ENCODE results near the gene PTPRD.

The PTPRD gene

DNA sequence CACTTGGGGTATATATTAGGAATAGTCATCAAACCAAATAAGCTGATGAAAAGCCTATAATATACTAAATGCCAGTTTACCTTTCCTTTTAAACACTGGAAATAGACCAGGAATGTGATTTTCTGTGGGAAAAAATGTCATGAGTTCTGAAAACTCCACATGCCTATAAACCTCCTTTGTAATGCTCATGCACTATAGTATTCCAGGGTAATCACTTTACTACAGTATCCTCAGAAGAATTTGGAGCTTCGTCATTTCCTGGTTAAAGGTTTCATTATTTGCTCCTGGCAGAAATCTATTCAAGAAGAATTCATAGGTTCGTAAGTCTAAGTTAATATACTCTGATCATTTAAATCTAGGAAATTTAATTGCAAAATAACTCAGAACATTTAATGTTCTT lies 1736.5 kb downstream of the PTPRD start:
- no peak for DNase-seq

DNA sequence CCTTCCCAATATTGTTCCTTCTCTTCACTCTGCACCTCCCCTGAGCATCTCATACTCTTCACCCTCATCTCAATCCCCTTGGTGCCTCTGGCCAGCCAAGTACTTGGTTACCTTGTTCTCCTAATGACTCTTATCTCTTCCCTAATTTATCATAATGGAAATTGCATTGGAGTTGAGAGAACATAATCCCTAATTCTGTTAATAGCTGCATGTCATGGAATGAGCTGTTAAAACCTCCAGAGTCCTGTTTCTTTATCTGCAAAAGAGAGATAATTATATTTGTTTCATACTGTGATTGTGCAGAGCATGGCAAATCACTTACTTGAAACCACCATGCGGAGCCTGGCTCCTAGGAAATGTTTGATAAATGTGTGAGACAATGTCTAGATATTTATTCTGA lies 1738.3 kb downstream of the PTPRD start:
- DNase-seq, result no peak

DNA sequence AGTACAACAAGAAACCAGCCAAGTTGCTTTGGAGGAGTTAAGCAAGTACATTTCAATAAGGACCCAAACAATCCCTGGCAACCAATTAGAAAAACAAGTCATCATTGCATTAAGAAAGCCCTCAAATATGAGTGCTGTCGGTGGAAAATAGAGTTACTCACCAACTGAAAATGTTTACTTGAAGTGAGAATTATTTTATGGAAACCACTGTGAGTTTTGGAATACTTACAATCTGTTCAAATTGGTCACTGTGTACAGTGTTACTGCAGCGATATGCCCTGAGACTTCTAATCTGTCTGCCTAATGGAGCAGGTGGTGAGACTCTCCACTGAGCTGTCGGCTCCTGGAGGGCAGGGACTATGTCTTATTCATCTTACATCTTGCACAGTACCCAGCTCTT lies 1740.0 kb downstream of the PTPRD start:
- DNase-seq, result no peak

DNA sequence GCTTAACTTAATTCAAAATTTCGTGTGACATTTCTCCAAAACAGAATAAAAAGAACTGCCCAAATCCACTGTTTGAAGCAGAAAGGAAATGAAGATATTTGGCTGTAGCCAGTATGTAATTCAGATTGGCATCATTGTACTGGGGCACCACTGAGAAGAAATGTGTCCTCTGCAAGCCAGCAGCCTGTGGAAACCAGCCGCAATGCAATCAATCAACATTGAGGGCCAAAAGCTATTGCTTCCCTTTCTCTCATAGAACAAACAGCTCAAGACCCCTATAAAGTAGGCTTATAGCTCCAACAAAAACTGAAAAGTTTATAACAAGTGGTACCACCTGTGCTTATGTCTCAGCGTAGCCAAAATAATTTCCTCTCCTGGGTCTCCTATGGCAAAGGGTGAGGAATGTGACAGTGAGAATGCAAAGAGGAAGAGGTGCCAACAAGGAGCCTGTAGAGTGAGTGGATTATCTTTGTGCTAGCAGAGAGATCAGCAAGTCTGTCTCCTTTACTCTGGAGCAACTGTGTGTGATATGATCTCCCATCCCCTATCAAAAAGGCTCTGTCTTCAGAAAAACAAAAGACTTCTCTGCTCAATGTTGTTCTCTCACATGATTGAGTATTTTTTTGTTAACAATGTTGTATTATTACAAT lies 1740.9 kb downstream of the PTPRD start:
- no peak for DNase-seq

DNA sequence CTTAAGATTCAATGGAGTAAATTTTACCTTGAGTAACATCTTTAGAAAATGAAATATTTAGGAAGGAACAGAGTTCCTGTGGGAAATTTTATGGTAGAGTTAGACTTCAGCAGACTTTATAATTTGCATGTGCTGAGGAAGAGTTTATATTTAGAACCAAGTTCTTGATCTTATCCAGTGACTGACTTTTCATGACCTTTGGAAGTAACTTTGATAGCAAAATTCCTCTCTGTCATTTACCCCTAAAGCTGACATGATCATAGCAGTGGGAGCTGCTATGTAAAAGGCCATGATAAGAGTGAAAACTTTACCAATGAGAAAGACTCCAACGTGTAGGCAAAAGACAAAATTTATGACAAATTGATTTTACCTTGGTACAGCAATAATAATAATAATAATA lies 1741.4 kb downstream of the PTPRD start:
- no peak for DNase-seq

DNA sequence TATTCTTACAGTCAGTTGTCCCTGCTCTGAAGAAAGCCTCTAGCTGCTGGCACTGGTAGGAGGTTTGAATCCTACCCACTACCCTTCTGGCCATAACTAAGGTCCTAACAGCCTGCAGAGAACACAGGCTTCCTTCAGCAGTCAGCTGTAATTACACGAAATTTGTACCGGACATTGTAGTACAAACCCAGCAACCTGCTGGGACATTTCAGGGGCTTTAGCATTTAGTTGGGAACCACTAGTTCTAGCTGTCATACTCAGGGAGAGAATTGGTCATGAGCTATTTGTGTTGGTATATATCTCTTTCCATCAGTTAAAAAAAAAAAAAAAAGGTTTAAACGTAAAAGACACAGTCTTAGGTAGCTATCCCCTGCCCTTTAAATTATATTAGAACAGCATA lies 1743.0 kb downstream of the PTPRD start:
- DNase-seq, result no peak

DNA sequence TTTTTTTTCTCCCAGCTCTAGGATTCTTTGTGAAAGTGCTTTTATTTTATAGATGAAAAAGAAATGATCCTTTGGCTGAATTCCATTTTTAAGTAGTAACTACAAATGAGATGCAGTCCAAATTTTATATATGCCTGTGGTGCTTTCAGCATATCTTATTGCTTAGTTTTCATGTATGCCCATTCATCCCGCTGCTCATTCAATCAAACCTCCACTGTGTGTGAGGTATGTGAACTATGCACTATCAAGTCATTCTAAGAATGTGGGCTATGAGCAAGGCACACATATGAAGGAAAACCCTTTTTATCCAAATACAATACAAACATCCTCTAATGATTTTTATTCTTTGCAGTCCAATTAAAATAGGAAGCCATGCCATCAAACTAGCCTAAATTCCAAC lies 1744.2 kb downstream of the PTPRD start:
- no peak for DNase-seq

DNA sequence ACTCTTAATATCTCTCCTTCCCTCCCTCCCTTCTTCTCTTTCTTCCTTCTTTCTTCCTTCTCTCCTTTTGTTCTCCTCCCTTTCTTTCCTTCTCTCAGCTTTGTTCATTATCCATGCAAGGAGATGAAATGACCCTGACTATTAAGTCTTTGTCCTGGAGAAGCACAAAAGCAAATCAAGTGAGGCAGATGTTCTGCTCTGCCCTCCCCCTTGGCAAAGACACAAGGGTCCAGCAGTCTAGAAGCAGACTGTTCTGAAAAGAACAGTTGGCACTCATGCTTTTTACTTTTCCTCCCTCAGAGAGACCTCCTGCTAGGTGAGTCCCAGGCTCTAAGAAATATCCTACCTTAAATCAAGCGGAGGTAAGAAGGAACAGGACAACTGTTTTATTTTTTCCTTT lies 1745.7 kb downstream of the PTPRD start:
- no peak for DNase-seq

DNA sequence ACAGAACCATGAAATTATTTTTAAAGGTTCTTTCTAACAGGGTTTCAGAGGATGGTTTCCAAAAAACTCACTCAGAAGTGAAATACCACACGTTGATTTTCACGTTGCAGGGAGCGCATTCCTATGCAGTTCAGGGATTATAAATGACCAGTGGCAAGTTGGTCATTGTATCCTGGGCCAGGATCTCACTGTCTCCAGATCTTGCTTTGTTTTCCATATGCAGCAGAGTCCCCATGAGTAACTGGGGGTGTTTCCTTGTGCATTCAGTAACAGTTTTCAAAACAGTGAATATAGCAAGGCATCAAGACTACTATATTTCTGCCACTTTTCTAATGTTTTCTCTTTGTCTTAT lies 1748.3 kb downstream of the PTPRD start:
- DNase-seq, result no peak

DNA sequence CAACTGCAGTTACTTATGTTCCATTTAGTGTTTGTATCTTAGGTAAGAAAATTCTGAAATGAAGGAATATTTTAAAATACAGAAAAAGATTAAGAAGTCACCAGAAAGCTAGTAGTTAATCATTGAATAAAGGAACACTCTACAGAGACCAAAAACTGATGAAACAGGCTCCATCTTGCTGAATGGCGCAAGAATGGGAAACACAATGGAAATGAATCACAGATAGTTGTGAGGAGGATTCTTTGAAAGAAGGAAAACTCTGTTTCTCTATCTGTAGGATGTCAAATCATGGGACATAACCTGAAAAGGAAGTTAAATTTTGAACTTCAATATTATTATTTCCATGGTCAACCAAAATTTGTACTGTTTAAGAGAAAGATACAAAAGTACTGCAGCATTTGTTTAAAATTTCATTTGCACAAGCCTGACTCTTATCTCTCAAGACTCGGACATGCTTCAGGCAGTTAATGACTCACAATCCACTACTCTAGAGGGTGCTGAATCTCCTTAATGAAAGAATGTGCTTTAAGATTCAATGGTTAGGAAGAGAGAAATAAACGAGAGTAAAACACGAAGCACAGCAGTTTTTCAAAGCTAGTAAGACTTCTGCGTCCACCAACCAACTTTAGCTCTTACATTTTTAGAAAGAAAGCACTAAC lies 1748.8 kb downstream of the PTPRD start:
- no peak for DNase-seq

DNA sequence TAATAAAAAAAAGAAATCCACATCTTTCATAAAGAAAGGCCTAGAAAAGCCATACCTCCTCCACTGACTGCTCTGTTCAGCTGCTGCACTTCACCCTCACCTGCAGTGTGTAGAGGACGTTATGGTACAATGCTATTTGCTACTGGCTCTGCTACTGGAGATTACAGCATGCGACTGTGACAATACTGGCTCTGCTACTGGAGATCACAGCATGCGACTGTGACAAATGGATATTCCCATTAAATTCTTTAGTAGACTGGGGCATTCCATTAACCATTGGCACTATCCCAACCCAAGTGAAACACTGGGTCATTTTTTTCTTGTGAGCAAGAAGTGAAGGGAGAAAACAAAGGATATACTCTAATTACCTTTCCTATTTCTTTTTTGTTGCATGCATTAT lies 1749.7 kb downstream of the PTPRD start:
- DNase-seq, result no peak

DNA sequence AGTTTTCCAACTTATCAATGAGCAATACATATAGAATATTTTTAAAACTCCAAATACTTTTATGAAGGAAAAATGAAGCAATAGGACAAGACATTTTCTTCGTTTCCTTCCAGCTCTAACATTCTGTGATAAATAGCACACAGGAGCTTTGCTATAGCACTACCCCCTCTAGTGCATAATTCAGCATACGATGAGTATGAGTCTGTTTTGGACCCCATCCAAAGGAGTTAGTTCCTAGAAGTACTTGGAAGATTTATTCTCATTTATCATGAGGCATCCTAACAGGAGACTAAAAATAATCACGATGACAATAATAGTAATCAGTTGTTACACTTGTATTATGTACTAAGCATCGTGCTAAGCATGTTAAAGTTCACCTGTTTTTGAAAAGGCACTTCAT lies 1751.9 kb downstream of the PTPRD start:
- no peak for DNase-seq

DNA sequence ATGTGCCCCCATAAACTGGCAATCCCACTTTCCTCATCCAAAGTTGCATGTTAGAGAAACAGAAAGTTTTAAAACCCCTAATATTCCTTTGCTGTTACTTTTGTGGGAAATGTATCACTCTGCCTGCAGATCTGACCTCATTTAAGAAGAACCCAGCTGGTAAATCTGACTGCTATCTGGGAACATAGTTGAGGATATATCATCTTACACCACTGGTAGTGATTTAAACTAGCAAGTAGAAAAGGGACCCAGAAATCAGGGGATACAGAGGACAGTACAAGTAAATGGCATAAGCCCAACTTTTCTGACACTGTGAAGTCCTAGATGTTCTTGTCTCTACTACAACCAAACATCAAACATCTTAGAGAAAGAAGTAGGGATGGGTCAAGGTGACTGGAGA lies 1752.7 kb downstream of the PTPRD start:
- DNase-seq, result no peak

DNA sequence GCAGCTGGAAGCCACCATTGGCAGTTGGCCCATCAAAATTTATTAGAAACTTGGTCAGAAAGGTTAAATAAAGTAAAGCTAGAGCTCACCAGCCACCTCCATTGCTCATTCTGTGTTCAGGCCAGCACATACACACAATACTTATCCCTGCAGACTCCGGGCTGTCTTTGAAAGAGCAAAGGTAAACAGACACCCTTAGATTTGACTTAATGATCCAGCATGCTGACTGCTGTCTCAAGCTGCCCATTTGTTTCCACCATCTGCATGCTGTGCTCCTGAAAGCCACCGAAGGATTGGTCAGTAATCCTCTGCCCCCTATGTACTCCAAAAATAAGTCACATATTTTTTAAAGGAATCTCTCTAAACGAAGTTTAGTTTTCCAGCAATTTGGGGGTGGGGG lies 1753.4 kb downstream of the PTPRD start:
- DNase-seq, result no peak

DNA sequence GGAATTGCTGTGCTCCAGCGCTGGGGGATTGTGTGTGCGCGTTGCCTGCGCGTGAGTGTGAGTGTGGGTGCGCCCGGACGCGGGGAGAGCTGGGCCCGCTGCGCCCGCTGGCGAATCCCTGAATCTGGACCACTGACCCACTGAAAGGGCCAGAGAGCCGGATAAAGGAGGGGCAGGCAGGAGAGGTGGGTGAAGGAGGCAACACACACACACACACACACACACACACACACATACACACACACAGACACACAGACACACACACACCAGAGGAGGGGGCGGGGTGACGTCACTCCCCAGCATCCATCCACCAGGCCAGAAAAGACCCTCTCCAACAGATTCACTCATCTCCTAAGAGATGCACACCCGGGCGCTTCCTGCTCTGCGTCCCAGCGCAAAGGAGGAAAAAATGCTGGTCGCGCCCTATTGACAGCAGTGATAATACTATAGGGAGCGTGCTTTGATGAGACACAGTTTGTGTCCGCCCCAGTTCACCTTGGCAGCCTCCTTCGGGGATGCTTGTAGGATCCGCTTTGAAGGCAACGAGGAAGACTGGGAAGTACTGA lies 1754.1 kb downstream of the PTPRD start:
- no peak for DNase-seq

DNA sequence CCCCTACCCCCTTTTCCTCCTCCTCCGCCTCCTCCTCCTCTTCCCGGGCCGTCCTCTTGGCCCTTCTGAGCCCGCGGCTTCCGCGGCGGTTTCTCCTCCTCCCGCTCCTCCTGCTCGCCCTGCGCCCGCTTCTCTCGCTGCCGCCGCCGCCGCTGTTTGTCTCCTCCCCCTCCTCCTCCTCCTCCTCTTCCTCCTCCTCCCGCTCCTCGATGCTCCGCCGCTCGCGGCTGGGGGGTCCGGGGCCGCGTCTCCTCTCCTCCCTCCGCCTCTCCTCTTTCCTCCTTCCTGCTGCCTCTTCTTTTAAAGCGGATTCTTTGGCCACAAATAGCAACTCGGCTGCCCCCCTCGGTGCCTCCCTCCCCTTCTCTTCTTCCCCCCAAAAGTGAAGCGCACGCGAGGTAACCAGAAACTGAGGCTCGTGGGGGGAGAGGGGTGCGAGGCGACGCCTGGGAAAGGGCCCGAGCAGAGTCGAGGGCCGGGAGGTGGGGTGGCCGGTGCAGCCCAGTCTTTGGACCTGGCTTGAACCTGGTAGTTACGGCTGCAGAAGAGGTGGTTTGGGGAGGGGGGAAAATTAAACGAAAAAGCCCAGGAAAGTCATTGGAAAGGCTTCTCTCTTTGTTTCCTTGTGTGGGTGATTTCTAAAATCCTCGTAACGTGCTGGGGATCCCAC lies 1754.7 kb downstream of the PTPRD start:
- no peak for DNase-seq

DNA sequence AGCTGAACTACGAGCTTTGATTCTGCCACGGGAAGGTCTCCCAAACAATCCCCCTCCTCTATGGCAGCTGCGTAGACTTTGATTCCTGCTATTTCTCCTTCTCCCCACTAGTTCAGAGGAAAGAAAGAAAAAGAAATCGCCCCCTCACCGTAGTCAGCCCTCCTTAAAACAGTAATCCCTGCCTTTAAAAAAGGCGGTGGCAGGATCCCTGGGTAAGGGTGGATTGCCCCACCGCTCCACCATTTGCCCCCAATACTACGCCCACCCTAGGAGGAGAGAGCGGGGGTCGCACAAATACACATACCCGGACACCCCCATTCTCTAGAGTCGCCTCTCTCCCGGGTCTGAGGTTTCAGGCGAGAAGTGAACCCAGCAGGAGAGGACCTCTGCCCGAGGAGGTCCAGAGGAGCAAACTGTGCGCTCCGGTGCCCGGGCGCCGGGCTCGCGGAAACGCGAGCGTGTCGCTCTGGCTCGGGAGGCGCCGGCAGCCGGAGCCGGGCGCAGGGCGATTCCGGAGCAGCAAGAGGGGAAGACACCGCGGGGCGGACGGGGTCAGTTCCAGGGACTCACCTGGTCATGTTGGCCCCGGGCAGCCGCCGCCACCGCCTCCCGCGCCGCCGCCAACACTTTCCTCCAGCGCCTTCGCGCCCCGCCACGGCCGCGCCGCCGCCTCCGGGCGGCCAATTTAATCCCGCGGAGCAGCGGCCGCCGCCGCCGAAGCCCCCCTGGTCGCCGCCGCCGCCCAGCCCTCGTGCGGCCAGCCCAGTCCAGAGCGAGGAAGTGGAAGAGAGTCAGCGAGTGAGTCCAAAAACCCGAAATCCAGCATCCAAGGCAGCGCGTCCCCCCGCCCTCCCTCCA lies 1755.5 kb downstream of the PTPRD start:
- peak; percentile 59 for DNase-seq

DNA sequence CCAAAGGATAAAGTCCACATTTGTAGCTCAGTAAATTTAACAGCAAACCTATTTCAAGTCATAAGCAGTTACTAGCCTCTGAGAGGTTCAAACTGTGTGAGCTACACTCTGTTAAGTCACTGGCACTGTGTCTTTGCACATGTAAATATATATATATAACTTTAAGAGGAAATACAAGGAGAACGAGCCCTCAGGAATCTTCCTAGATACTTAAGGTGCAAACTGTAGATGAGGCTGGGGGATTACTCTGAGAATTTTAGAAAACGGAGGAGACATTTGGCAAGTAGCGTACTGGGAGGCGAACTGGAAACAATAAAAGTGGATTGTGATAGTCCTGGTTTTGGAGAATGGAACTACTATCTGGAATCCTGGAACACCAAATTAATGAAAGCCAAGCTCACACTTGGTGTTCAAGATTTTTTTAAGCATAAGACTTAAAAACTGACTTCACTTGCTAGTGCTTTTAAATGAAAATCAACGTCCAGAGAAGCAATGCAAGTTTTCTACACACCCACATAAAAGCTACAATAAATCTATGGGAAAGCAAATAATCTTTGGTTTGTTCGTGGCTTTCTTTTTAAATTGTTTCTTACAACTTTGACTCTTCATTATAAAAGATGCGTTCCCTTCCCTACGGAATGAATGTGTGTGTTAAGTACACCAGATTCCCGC lies 1756.3 kb downstream of the PTPRD start:
- no peak for DNase-seq

DNA sequence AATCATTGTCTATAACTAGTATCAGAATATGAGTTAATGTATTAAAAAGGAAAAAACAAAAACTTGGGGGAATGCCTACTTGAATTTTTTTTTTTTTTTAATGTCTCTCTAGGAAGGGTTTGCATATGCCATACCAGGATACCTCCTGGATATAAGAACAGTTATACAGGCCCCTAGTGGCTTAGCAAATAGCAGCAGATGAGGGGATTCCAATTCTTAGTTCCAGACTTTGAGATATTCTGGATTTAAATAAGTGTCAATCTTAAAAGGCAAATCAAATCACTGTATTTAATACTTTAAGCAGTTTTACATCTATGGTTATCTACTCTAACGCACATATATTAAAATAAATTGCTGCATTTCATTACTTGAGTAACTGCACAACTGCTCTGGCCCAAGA lies 1757.8 kb downstream of the PTPRD start:
- DNase-seq, result no peak

DNA sequence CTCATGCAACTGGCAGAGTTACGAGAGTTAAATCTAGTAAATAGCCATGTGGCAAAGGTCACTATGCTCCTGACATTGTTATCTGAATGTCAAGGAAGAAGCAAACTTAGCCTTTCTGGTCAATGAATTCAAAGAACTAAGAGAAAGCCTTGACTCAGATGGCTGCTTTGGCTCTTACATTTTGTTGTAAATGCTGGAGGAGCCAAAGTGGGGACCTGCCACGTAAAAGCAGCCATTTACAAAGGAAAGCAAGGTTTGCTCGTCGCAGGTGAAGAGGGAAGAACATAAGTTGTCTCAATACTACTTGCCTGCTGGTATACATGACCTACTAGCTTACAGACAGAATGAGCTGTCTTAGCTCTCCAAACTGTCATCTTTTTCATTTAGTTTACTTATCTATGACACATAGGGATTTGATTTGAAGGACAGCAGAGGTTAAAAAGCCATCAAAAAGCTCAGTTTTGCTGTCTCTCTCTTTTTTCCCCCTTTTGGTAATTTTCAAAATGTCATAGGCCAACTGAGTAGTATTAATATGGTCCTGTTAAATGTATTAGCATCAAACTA lies 1760.4 kb downstream of the PTPRD start:
- no peak for DNase-seq

DNA sequence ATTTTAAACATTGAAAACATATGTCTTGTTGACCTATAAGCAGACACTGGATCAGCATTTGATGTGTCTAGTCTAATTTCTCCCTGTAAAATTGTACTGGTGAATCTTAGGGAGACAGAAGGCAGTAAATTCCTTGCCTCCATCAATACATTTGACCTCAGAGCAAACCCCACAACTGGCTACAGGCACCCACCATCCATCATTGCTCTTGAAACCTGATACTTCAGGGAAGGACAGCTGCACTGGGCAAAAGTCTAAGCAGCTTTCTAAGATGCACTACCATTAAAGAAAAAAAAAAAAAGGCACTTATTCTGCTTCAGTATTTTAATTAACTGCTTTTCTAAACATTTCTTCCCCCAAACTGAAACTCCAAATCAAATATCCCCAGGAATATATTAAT lies 1761.9 kb downstream of the PTPRD start:
- DNase-seq, result no peak

DNA sequence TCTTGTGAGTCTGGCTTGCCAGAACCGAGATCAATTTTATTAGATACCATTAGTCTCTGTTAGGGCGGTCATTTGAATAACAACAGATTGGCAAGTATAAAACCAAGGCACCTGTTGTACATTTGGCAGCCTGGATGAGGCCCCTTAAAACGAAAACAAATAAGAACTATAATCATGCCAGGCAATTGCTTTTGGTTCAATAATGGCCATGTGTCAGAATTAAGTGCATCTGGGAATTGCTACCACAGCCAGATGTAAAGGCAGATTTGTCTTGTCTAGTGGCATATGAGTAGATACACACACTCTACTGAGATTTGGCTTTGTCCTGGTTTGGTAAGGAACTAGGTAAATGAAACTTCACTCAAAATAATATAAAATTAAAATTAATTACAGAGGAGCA lies 1767.0 kb downstream of the PTPRD start:
- DNase-seq, result no peak
